CD14-positive monocyte (primary cell): ENCODE results near the gene GRID2. TPM values are rescaled to one million over a fixed set of nuclear protein-coding genes. Genes with fewer than 3 reads are reported as not detected.
A peak's percentile ranks its signal among the peaks of the same experiment; 100 is the strongest.

Experiments
- DNase-seq, 3 donors: peaks; one replicate each; pipeline ENCODE4 v3.0.0-alpha.2; 2011 to 2022
- H2AFZ ChIP-seq: 2 replicates; pipeline ENCODE4 v1.6.0; 2012; ENCODE audit warnings: mild to moderate bottlenecking, low read depth, low read length, inconsistent platforms; ENCODE audit not compliant: insufficient read depth, poor library complexity, severe bottlenecking
- H3K27ac ChIP-seq, 2 donors: 1 replicate in 1 of 2; 2 replicates in 1 of 2; pipeline ENCODE4 v1.5.1; 2012 to 2013; ENCODE audit warnings: low read length in 2 of 2, control low read depth in 1 of 2, inconsistent platforms in 1 of 2, low read depth in 1 of 2, mild to moderate bottlenecking in 1 of 2
- H3K27me3 ChIP-seq, 2 donors: one replicate each; pipeline versions ENCODE4 v1.6.0 to v1.6.1; 2011 to 2013; ENCODE audit warnings: low read length in 2 of 2; ENCODE audit not compliant: control insufficient read depth in 2 of 2, insufficient read depth in 2 of 2
- H3K36me3 ChIP-seq, 2 donors: replicated peaks in 1 of 2; 1 replicate in 1 of 2; 2 replicates in 1 of 2; pipeline versions ENCODE4 v1.5.1 to v1.6.1; 2012 to 2013; ENCODE audit warnings: low read length in 2 of 2, control low read depth in 1 of 2, inconsistent platforms in 1 of 2, mild to moderate bottlenecking in 1 of 2; ENCODE audit not compliant: insufficient read depth in 2 of 2, control insufficient read depth in 1 of 2
- H3K4me1 ChIP-seq, 2 donors: 1 replicate in 1 of 2; 2 replicates in 1 of 2; pipeline versions ENCODE4 v1.5.1 to v1.6.1; 2012 to 2013; ENCODE audit warnings: low read length in 2 of 2, control low read depth in 1 of 2, inconsistent platforms in 1 of 2, mild to moderate bottlenecking in 1 of 2, moderate library complexity in 1 of 2; ENCODE audit not compliant: insufficient read depth in 2 of 2, control insufficient read depth in 1 of 2
- H3K4me2 ChIP-seq: replicated peaks from 2 replicates; pipeline ENCODE3; 2012; ENCODE audit warnings: low read length, moderate library complexity, mild to moderate bottlenecking; ENCODE audit not compliant: poor library complexity, severe bottlenecking; ENCODE audit errors: extremely low read depth
- H3K4me3 ChIP-seq, 3 experiments: fragments of 200-600 bp in 1 of 3; sonication (generic) in 1 of 3; replicated peaks in 1 of 3; 1 replicate in 2 of 3; 2 replicates in 1 of 3; pipeline ENCODE4 v1.5.1; 2011 to 2013; ENCODE audit warnings: low read length in 3 of 3, mild to moderate bottlenecking in 3 of 3, control low read depth in 2 of 3, low read depth in 2 of 3, inconsistent platforms in 1 of 3, moderate library complexity in 1 of 3
- H3K79me2 ChIP-seq: 2 replicates; pipeline ENCODE4 v1.6.0; 2012; ENCODE audit warnings: mild to moderate bottlenecking, control low read depth, inconsistent platforms, low read length, moderate library complexity; ENCODE audit not compliant: insufficient read depth
- H3K9ac ChIP-seq: 2 replicates; pipeline ENCODE4 v1.6.0; 2017; ENCODE audit warnings: low read length, mild to moderate bottlenecking; ENCODE audit not compliant: insufficient read depth, poor library complexity, severe bottlenecking
- H3K9me3 ChIP-seq, 2 donors: replicated peaks in 1 of 2; 1 replicate in 1 of 2; 2 replicates in 1 of 2; pipeline versions ENCODE4 v1.5.1 to v1.6.1; 2012 to 2013; ENCODE audit warnings: low read length in 2 of 2, control low read depth in 1 of 2; ENCODE audit not compliant: control insufficient read depth in 1 of 2, insufficient read depth in 1 of 2
- H4K20me1 ChIP-seq: 2 replicates; pipeline ENCODE4 v1.6.0; 2012; ENCODE audit warnings: mild to moderate bottlenecking, low read length, control low read depth, moderate library complexity; ENCODE audit not compliant: insufficient read depth
- H3K27ac Mint-ChIP-seq, 7 donors: one replicate each; pipeline ENCODE4 v1.8.0; 2020; ENCODE audit warnings: mild to moderate bottlenecking in 7 of 7, mixed read lengths in 7 of 7, moderate library complexity in 6 of 7, inconsistent platforms in 2 of 7
- H3K27me3 Mint-ChIP-seq, 3 donors: one replicate each; pipeline ENCODE4 v1.8.0; 2021 to 2022; ENCODE audit warnings: low read depth in 3 of 3, mild to moderate bottlenecking in 3 of 3, mixed read lengths in 3 of 3, moderate library complexity in 3 of 3, inconsistent platforms in 1 of 3
- H3K36me3 Mint-ChIP-seq, 2 donors: one replicate each; pipeline ENCODE4 v1.8.0; 2020; ENCODE audit warnings: mixed read lengths in 2 of 2, inconsistent platforms in 1 of 2, mild to moderate bottlenecking in 1 of 2
- H3K4me1 Mint-ChIP-seq: one replicate; pipeline ENCODE4 v1.8.0; 2020; ENCODE audit warnings: mild to moderate bottlenecking, mixed read lengths
- H3K4me3 Mint-ChIP-seq, 2 donors: one replicate each; pipeline ENCODE4 v1.8.0; 2020; ENCODE audit warnings: mild to moderate bottlenecking in 2 of 2, mixed read lengths in 2 of 2, moderate library complexity in 1 of 2
- H3K9me3 Mint-ChIP-seq, 7 donors: one replicate each; pipeline ENCODE4 v1.8.0; 2020 to 2022; ENCODE audit warnings: mixed read lengths in 7 of 7, mild to moderate bottlenecking in 6 of 7, moderate library complexity in 6 of 7, inconsistent platforms in 2 of 7
- WGBS: methylation state at CpG from one replicate; pipeline ENCODE4 v1.1.5; 2013; ENCODE audit warnings: missing lambda C conversion rate; ENCODE audit not compliant: insufficient coverage; 5-methylcytosine and 5-hydroxymethylcytosine counted together
- intact Hi-C, 2 donors: fragments of 100-400 bp; cut with micrococcal nuclease; formaldehyde crosslinking; loops; one replicate each; pipeline versions ENCODE4 v1.15.0 to v1.15.1; 2023
- polyA plus RNA-seq, 3 donors: library from polyadenylated mRNA; depleted of rRNA in 1 of 3; unstranded in 2 of 3; stranded (reverse) in 1 of 3; fragments of 300-500 nt in 2 of 3; fragments of >200 nt in 1 of 3; fragmentation: Illumina TruSeq in 2 of 3; gene quantifications; 1 replicate in 2 of 3; 2 replicates in 1 of 3; pipeline ENCODE4 v1.2.3, GENCODE V29; 2012 to 2021
- TF ChIP-seq, protein P1 (sequence below): fragments of 200-600 bp; IDR thresholded peaks from one replicate; pipeline ENCODE4 v1.8.0; 2022; ENCODE audit warnings: antibody characterized with exemption, mild to moderate bottlenecking

The GRID2 gene
- polyA plus RNA-seq, 3 donors, result not detected

DNA sequence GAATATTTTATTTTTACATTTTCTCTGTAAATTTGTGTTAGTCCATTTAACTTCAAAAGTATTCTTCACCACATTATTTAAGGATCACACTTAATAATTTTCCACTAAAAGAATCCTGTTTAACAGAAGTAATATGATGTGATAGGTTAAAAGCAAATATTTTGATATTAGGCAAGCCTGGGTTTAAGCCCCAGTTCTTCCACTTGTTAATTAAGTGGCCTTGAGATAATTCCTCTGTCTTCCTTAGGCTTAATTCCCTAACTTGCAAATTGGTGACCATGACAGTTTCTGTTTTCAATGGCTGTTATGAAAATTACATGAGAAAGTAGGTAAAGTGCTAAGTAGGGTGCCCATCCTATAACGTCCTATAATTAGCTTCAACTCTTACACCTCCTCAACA lies 1394.9 kb downstream of the GRID2 start:
- Histone ChIP-seq H4K20me1 (no peaks in the 10 kb centered on the region), H3K27me3 (no peaks in the 10 kb centered on the region), H3K27ac (no peak overlapping the region), H3K4me3 (no peak overlapping the region), H3K36me3 (no peaks in the 10 kb centered on the region), H3K79me2 (no peaks in the 10 kb centered on the region), H2AFZ (no peak overlapping the region), H3K4me2 (no peak overlapping the region), H3K4me1 (no peaks in the 10 kb centered on the region), H3K9ac (no peak overlapping the region), H3K9me3 (no peaks in the 10 kb centered on the region)
- WGBS, result no CpG with 5 or more reads among the region's 1 CpG
- Mint-ChIP-seq H3K36me3 (no peaks in the 10 kb centered on the region), H3K27ac (no peak overlapping the region), H3K4me3 (no peak overlapping the region), H3K4me1 (no peaks in the 10 kb centered on the region), H3K9me3 (peaks cover 0 to 6% (median 0%) of the 10 kb centered on the region in 7 donors), H3K27me3 (no peaks in the 10 kb centered on the region)
- intact Hi-C loops, result no loop called here
- no peak for DNase-seq
- TF ChIP-seq, protein P1, sequence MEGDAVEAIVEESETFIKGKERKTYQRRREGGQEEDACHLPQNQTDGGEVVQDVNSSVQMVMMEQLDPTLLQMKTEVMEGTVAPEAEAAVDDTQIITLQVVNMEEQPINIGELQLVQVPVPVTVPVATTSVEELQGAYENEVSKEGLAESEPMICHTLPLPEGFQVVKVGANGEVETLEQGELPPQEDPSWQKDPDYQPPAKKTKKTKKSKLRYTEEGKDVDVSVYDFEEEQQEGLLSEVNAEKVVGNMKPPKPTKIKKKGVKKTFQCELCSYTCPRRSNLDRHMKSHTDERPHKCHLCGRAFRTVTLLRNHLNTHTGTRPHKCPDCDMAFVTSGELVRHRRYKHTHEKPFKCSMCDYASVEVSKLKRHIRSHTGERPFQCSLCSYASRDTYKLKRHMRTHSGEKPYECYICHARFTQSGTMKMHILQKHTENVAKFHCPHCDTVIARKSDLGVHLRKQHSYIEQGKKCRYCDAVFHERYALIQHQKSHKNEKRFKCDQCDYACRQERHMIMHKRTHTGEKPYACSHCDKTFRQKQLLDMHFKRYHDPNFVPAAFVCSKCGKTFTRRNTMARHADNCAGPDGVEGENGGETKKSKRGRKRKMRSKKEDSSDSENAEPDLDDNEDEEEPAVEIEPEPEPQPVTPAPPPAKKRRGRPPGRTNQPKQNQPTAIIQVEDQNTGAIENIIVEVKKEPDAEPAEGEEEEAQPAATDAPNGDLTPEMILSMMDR, result no peak

DNA sequence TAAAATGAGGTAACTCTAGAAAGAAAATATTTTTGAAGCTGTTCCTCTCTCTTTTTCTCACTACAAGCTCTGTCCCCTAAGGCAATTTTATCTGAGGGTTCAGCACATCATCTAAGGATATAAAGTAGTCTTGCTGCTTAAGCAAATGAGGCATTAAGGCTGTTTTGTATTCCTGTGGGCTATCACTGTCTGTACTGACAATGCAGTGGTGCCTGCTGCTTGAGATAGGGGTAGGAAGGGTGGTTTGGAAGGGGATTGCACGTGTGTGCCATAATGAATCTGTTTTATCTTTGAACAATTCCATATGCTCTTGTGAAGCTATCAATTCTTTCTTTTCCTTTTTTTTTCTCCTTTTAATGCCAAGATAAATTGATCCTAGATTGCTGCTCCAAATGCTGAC lies 1396.8 kb downstream of the GRID2 start:
- no peak for DNase-seq
- Histone ChIP-seq H3K27me3 (no peaks in the 10 kb centered on the region), H3K27ac (no peak overlapping the region), H3K4me3 (no peak overlapping the region), H3K9me3 (no peaks in the 10 kb centered on the region), H3K4me2 (no peak overlapping the region), H4K20me1 (no peaks in the 10 kb centered on the region), H2AFZ (no peak overlapping the region), H3K4me1 (no peaks in the 10 kb centered on the region), H3K36me3 (no peaks in the 10 kb centered on the region), H3K9ac (no peak overlapping the region), H3K79me2 (no peaks in the 10 kb centered on the region)
- Mint-ChIP-seq H3K9me3 (peaks cover 0 to 5% (median 0%) of the 10 kb centered on the region in 7 donors), H3K4me1 (no peaks in the 10 kb centered on the region), H3K36me3 (no peaks in the 10 kb centered on the region), H3K4me3 (no peak overlapping the region), H3K27me3 (peaks cover 0 to 1% (median 0%) of the 10 kb centered on the region in 3 donors), H3K27ac (peak overlapping the region in 1 of 7 donors; percentile 57)
- intact Hi-C loops, result no loop called here
- TF ChIP-seq, protein P1, result no peak
- WGBS, result no CpG with 5 or more reads among the region's 1 CpG
